Retinal pigment epithelial cell (primary cell): Measurements from ENCODE around the gene ZNF80.
"Not testable (repeated sequence)": the region's sequence is repeated elsewhere in the genome, so short reads cannot be mapped to it uniquely, and the experiment has no call there.

Source experiments
- DNase-seq: peaks from one replicate; pipeline ENCODE4 v3.0.0-alpha.2; 2010; ENCODE audit warnings: low read depth
- H3K4me3 ChIP-seq: 2 replicates; pipeline ENCODE4 v1.5.1; 2011; ENCODE audit warnings: mild to moderate bottlenecking, low read length, control low read depth, moderate library complexity
- TF ChIP-seq, protein P1 (sequence below): conservative IDR thresholded peaks from 2 replicates; pipeline ENCODE4 v1.5.1; 2011; ENCODE audit warnings: low read depth, low read length, control low read depth, inconsistent platforms

Gene ZNF80

GRCh38 chr3:114237478-114237877 is at the start of gene ZNF80:
ZNF80 (minus strand) TSS chr3:114237578; CDS start chr3:114237074, 504 bp downstream.
- DNase-seq, H3K4me3 ChIP-seq: not testable (repeated sequence)

GRCh38 chr3:114286266-114286665 is 48.9 kb upstream of the ZNF80 start:
- no peak overlapping the region for H3K4me3 ChIP-seq

GRCh38 chr3:114285648-114286230 is 48.4 kb upstream of the ZNF80 start:
- no peak overlapping the region for H3K4me3 ChIP-seq
- no peak for DNase-seq
- TF ChIP-seq, protein P1, sequence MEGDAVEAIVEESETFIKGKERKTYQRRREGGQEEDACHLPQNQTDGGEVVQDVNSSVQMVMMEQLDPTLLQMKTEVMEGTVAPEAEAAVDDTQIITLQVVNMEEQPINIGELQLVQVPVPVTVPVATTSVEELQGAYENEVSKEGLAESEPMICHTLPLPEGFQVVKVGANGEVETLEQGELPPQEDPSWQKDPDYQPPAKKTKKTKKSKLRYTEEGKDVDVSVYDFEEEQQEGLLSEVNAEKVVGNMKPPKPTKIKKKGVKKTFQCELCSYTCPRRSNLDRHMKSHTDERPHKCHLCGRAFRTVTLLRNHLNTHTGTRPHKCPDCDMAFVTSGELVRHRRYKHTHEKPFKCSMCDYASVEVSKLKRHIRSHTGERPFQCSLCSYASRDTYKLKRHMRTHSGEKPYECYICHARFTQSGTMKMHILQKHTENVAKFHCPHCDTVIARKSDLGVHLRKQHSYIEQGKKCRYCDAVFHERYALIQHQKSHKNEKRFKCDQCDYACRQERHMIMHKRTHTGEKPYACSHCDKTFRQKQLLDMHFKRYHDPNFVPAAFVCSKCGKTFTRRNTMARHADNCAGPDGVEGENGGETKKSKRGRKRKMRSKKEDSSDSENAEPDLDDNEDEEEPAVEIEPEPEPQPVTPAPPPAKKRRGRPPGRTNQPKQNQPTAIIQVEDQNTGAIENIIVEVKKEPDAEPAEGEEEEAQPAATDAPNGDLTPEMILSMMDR: no peak

More at GRCh38 chr3:114286266-114286665, 48.9 kb upstream of the ZNF80 start:
- TF ChIP-seq, protein P1: no peak
- DNase-seq: no peak

- no peak overlapping the region for H3K4me3 ChIP-seq
- TF ChIP-seq, protein P1: no peak
- DNase-seq: no peak
These were observed 47.3 kb upstream of the ZNF80 start for GRCh38 chr3:114284644-114285043.

DNA sequence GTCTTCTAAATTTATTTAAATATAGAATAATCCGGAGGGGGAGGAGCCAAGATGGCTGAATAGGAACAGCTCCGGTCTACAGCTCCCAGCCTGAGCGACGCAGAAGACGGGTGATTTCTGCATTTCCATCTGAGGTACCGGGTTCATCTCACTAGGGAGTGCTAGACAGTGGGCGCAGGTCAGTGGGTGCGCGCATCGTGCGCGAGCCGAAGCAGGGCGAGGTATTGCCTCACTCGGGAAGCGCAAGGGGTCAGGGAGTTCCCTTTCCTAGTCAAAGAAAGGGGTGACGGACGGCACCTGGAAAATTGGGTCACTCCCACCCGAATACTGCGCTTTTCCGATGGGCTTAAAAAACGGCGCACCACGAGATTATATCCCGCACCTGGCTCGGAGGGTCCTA is 39.5 kb upstream of the ZNF80 start:
- H3K4me3 ChIP-seq, DNase-seq: not testable (repeated sequence)

DNA sequence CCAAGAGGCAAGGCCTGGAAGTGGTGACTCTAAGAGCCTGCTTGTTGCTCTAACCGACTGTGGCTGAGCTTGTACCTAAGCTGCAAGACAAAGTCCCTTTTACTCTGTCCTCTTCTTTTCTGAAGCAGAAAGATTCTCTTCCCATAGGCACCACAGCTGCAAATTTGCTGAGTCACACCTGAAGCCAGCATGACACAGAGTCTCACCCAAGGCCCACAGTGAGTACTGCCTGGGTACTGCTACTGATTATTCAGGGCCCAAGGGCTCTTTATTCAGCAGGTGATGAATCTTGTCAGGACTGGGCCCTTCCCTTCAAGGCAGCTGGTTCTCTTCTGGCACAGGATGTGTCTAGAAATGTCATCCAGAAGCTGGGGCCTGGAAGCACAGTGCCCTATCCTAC is 37.6 kb upstream of the ZNF80 start:
- H3K4me3 ChIP-seq: no peak overlapping the region
- DNase-seq: no peak
- TF ChIP-seq, protein P1: no peak

- TF ChIP-seq, protein P1: no peak
- DNase-seq: no peak
- H3K4me3 ChIP-seq: no peak overlapping the region
These were observed 34.9 kb upstream of the ZNF80 start for GRCh38 chr3:114272271-114272670.

DNA sequence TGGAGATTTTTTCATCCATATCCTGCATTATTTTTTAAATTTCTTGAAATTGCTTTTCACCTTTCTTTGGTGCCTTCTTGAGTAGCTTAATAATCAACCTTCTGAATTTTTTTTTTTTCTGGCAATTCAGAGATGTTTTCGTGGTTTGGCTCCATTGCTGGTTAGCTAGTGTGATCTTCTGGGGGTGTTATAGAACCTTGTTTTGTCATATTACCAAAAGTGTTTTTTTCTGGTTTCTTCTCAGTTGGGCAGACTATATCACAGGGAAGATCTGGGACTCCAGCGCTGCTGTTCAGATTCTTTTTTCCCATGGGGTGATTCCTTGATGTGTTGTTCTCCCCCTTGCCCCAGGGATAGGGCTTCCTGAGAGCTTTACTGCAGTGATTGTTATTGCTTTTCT is 32.6 kb upstream of the ZNF80 start:
- TF ChIP-seq, protein P1: no peak
- no peak for DNase-seq
- H3K4me3 ChIP-seq: no peak overlapping the region
